Astrocyte of the spinal cord (primary cell): ENCODE measurements around the gene EXOC6B.
A peak's percentile ranks its signal among the peaks of the same experiment; 100 is the strongest.

Experiments
- DNase-seq: peaks from one replicate; pipeline ENCODE4 v3.0.0; 2011; ENCODE audit warnings: low read depth, low spot score
- H3K4me3 ChIP-seq: 2 replicates; pipeline ENCODE4 v1.5.1; 2011; ENCODE audit warnings: low read depth, mild to moderate bottlenecking, low read length, moderate library complexity
- in situ Hi-C: cut with HindIII; loops from 2 replicates; pipeline ENCODE4 v1.10.0; 2017; ENCODE audit warnings: low sequenced_read_pairs
- TF ChIP-seq, protein P1 (sequence below): IDR thresholded peaks from 2 replicates; pipeline ENCODE4 v1.5.1; 2012; ENCODE audit warnings: low read depth, mild to moderate bottlenecking, low read length, inconsistent platforms

Gene EXOC6B

DNA sequence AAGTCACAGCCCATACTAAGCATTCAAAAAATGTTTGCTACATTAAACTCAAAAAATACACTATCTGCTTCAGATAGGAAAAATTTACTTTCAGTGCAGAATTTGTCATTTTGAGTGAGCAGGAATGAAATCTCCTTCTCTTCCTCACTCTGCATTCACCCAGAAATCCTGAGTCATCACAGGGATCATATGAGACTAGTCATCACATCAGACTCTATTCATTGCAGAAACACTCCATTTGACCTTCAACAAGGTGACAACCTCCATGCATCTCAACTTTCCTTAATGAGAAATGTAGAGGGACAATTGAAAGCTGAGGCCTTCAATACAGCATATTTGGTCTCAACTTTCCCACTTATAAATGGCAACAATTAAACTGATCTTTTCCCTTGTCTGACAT is 547.8 kb downstream of the EXOC6B start:
- in situ Hi-C loops = no loop called here
- TF ChIP-seq, protein P1, sequence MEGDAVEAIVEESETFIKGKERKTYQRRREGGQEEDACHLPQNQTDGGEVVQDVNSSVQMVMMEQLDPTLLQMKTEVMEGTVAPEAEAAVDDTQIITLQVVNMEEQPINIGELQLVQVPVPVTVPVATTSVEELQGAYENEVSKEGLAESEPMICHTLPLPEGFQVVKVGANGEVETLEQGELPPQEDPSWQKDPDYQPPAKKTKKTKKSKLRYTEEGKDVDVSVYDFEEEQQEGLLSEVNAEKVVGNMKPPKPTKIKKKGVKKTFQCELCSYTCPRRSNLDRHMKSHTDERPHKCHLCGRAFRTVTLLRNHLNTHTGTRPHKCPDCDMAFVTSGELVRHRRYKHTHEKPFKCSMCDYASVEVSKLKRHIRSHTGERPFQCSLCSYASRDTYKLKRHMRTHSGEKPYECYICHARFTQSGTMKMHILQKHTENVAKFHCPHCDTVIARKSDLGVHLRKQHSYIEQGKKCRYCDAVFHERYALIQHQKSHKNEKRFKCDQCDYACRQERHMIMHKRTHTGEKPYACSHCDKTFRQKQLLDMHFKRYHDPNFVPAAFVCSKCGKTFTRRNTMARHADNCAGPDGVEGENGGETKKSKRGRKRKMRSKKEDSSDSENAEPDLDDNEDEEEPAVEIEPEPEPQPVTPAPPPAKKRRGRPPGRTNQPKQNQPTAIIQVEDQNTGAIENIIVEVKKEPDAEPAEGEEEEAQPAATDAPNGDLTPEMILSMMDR = no peak
- DNase-seq = peak; percentile 41
- no peak overlapping the region for H3K4me3 ChIP-seq

DNA sequence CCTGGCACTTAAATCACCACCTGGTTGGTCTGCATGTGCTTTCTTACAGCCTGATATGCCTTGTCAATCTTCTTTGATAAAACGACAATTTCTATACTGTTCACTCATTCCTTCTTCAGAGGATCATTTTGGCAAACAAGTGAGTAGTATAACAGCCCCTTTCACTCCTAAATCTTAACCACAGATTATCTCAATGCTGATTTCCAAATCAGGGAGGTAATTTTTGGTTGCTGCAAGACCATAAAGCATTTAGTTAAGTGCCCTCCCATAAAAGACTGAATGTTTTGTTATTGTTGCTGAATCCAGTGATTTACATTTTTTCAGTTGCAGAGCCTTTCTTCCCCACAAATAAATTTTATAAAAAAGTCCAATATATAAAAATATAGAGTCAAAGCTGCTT is 549.0 kb downstream of the EXOC6B start:
- H3K4me3 ChIP-seq = no peak overlapping the region
- TF ChIP-seq, protein P1 = no peak
- in situ Hi-C loops = no loop called here
- no peak for DNase-seq

DNA sequence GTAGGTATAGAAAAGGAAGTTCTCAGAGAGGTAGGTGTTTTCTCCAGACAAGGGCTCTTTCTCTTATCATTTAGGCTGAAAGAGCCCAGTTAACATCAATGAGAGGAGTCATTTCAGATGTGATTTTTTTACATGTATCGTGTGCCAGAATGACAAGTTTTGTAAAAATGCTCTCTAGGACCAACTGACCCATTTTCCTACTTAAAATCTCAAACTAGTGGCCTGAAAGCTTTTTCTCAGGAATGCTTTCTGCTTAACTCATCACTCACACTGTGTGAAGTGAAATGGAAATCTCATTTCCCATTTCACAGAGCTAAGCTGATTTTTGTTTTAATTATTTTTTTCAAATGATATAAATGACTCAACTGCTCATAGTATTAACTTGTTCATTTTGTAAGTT is 549.5 kb downstream of the EXOC6B start:
- in situ Hi-C loops = no loop called here
- no peak for DNase-seq
- TF ChIP-seq, protein P1 = no peak
- H3K4me3 ChIP-seq = no peak overlapping the region

DNA sequence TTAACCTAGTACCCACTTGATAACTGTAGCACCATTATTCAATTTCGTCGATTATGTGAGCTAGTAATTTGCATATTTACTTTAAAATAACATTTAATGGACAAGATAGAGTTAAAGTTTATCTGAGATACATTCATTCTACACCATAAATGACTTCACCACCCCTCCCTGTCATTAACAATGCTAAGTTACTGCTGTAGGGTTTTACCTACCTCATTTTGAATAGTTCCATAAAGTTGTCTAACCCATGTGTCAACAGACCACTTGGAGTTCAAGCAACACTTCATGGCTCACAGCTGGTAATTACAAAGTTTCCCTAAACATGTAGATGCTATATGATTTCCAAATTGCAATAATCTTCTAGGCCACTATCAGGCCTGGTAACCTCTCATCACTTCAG is 550.7 kb downstream of the EXOC6B start:
- in situ Hi-C loops = no loop called here
- TF ChIP-seq, protein P1 = no peak

DNA sequence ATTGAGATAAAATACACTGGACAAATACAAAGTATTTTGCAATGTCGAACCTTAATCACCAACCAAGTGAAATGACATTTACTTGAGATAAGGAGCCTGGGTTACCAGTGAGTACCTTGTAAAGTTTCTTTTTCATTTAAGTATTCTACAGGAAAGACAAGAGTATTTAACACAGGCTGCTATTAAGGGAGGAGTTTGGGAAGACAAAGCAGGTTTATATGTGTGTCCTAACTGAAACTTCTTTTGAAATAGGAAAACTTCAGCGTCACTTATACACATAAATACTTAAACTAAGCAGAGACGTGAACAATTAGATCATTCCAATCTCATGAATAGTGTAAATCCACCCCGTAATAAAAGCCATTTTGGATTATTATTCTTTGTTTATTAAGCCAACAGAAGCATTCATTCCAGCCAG is 551.4 kb downstream of the EXOC6B start:
- no peak for DNase-seq
- H3K4me3 ChIP-seq = no peak overlapping the region
- in situ Hi-C loops = no loop called here
- TF ChIP-seq, protein P1 = no peak

More for the DNA sequence above, 550.7 kb downstream of the EXOC6B start:
- no peak overlapping the region for H3K4me3 ChIP-seq
- no peak for DNase-seq

DNA sequence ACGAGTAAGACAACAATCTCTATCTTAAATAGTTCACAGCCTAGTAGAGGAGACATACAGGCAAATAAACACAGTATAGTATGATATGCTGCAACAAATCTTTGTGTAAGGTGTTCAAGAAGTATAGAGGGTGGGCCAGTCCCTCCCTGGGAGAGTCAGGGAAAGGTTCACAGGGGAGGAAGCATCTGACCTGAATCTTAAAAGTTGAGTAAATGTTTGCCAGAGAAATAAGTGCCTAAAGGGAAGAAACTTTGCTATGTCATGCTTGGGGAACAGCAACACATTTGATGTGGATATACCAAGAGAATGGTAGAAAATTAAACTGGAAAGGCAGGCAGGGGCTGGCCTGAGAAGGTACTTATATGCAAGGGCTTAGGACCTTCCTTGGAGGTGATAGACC is 552.4 kb downstream of the EXOC6B start:
- in situ Hi-C loops = no loop called here
- TF ChIP-seq, protein P1 = no peak
- H3K4me3 ChIP-seq = no peak overlapping the region
- DNase-seq = no peak
